NCI-H345 treated with DMSO at 0.1 percent for 48 hours (cell line): ENCODE results near the gene CDKL1.
"Not testable (repeated sequence)": the region's sequence is repeated elsewhere in the genome, so short reads cannot be mapped to it uniquely, and the experiment has no call there.

ENCODE experiments used
- DNase-seq: peaks from one replicate; lab custom pipeline; 2025; ENCODE audit not compliant: unreplicated experiment; lab: John Stamatoyannopoulos, UW

The CDKL1 gene

DNA sequence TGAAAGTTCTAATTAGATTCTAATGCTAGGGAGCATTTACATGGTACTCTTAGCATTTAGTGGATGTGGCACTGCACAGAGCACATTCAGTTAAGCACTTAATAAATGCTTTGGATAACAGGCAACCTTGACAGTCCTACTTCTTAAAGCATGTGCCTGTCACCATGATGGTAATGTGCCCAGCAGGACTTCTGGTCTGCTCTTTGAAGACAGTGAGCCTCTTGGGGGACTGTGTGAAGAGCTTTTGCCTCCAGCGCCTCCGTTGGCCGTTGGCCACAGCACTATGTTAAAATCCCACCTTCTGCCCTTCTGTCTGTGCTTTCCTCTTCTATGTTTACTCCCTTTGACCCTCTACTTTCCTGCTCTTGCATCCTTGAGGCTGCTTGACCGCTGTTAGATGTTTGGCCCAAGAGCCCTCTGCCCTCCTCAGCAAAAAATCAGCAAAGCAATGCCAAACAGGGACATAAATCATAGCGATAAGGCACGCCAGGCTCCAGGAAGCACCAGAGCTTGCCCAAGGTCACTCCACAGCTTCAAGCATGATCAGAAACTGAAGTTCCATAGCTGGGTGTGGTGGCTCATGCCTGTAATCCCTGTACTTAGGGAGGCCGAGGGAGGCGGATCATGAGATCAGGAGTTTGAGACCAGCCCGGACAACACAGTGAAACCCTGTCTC lies 8.3 kb downstream of the CDKL1 start:
- DNase-seq, result no peak

DNA sequence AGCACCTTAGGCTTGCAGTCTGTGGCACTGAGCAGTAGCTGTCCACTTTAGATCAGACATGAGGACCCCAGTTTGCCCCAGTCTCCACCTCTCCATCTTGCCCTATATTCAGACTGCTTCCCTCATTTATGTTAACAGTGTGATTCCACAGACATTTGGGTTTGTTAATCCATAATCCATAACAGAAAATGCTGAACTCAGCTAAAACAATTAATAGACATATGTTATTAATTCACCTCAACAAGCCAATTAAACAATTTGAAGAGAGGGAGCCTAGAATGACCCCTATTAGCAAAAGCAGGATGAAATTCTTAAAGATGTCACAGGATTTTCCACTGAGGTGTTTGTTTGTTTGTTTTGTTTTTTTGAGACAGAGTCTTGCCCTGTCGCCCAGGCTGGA lies 9.1 kb downstream of the CDKL1 start:
- no peak for DNase-seq

DNA sequence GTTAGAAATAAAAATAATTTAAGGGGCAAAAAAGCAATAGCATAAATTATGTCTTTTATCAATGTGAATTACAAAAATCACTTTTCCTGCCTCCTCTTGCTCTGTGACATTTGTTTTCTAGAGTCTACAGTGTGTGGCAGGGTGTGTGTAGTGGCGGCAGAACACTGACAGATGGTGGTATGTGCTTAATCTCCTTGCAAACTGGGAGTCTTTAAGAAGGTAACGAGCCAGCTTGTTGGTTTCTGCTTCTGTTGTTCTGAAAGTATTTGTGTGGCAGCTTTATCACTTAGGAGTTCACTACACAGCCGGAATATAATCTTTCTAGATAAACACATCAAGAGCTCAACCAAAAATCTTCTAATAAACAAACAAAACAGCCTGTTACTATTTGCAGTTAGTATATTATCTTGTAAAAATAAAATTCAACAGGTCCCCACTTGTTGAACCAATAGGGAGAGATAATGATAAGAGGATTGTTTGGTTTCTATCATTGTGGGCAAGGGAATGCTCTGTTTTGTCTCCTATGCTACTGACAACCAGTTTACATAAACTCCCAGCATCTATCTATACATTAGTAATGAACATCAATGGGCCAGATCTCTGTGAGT lies 13.0 kb downstream of the CDKL1 start:
- no peak for DNase-seq

DNA sequence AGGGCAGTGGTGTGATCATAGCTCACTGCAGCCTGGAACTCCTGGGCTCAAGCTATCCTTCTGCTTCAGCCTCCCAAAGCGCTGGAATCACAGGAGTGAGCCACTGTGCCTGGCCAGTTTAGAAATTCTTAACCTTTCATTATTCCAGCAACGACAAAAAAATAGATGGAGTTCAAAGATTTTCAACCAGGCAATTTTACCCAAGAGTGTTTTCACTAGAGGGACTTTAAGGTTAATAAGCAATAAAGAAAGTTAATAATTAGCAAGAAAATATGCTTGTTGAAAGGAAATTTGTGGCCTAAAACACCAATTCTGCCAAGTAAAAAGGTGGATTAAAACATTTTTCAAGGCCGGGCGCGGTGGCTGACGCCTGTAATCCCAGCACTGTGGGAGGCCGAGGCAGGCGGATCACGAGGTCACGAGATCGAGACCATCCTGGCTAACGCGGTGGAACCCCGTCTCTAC lies 14.8 kb downstream of the CDKL1 start:
- no peak for DNase-seq

DNA sequence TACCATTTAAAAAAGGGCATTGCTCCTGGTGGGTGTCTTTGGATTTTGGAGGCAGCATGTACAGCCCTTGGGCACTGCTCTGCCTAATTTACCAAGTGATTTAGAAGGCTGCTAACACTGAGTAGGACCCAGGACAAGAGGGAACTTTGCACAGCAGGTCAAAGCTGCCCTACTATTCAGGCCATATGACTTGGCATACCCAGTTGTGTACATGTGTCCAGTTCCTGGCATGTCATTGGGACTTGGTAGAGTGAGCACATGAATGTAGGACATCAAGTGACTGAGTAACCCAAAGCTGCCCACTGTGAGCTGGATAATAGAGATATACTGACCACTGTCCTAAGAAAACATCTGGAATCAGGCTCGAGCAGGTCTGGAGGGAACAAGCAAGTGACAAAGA lies 15.7 kb downstream of the CDKL1 start:
- DNase-seq, result no peak

DNA sequence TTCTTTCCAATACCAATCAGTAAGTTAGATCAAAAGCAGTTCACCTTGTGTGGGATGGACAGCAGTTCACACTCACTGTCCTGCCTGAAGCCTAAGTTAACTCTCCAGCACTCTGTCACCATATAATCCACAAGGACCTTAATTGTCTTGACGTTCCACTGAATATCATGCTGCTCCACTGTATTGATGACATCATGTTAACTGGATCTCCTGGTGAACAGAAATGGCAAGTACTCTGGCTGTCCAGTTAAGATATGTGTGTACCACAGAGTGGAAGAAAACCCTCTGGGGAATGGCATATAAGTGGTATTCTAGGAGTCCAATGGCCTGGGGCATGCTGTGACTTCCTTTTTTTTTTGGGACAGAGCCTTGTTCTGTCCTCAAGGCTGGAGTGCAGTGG lies 16.2 kb downstream of the CDKL1 start:
- DNase-seq, result no peak

DNA sequence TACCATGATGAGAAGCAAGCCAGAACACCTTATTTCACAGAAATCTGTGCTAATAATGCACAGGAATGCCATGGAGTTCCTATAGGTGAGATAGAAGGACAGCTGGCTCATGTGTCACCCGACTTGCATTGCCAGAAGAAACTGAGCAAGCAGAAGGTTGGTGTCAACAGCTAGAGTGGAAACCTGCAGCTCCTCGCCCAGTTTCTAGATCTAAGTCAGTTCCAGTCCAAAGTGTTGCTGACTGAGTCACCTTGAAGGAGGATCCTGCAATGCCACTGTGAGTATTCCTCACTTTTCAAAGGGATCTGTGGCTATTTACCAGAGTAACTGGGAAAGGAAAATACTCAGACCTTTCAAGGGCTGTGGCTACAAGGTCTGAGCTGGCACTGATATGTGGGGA lies 17.1 kb downstream of the CDKL1 start:
- DNase-seq, result no peak

DNA sequence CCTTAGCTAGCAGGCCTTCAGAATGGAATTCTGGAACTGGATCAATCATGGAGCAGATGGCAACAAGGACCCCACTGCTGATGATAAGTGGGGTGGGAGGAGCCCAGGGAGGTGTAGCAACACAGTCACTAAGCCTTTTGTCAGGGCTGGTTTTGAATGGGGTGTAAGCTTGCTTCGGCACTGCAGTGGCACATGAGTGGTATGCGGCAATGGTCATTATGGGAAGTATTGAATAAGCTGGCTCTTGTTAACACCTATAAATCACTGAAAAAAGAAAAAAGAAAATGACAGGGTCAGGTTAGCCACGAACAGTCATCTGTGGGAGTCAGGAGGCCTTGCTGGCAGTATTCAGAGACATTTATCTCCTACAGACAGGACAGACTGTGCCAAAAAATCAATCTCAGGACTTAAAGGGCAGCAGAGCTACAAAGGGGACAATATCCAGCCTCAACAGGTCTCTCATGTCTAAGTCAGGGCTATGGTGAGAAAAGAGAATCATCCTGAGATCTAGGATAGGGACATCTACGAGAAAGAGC lies 19.1 kb downstream of the CDKL1 start:
- no peak for DNase-seq

DNA sequence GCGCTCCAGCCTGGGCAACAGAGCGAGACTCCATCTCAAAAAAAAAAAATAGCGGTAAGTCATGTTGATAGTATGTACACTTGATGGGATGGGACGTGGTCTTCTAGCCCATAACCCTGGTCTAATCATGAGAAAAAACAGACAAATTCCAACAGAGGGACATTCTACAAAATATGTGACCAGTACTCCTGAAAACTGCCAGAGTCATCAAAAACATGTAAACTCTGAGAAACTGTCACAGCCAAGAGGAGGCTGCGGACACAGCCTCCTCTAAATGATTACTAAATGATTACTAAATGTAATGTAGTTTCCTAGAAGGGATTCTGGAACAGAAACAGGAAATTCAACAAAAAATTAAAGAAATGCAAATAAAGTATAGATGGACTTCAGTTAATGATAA lies 20.9 kb downstream of the CDKL1 start:
- no peak for DNase-seq

DNA sequence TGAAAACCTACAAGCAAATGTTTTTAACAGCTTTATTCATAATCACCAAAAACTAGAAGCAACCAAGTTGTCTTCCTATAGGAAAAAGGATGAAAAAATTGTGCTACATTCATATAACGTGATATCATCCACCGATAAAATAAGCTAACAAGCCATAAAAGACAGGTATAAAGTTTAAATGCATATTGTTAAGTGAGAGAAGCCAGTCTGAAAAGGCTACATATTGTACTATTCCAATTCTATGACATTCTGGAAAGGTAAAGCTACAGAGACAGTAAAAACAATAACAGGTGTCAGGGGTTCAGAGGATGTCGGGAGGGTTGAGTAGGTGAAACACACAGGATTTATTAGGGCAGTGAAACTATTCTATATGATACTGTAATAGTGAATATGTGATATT lies 22.7 kb downstream of the CDKL1 start:
- no peak for DNase-seq

DNA sequence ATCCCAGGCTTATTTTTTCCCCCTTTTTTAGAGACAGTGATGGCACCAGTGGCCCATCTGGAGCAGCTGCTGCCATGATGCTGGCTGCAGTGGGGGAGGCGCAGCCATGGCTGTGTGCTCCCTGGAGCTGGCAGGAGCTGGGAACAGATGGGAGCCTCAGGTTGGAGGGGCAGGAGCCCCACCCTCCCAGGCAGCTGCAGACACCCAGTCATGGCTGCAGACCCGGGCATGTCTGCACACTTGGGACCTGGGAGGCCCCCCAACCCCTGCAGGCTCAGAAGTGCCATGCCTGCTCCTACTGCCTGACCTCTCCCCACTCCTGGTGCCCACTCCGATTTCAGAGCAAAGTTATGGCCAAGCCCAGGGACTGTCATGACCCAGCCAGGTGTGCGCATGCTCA lies 25.1 kb downstream of the CDKL1 start:
- no peak for DNase-seq

DNA sequence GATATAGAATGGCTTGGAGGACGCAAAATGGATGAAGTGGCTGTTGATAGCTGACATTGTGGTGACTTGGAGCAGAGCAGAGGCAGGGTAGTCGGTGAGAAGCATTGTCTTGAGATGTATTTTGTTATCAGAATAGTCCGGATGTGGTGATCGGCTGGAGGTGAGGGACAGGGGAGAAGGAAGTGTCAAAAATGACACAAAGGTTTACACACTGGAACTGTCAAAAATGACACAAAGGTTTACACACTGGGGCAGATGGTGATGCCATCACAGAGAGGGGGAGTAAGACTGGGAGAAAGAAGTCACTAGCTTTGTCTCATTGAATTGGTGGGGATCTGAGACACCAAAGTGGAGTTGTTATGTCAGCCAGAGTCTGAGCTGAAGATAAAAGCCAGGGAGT lies 30.1 kb downstream of the CDKL1 start:
- no peak for DNase-seq

DNA sequence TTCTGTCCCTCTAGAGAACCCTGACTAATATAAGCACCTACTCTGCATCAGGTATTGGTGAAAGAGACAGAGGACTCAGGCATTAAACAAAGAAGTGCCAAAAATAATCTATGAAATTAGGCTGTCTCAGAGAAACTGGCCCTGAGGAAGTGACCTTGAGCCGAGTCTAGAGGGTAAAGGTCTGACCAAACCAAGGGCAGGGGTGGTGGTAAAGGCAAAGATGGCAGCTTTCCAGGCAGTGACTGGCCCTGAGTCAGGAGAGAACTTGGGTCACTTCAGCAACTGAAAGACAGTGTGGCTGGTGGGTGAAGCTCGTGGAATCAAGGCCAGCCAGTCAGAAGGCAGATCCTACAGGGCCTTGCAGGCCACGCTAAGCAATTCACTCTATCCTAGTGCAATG lies 30.6 kb downstream of the CDKL1 start:
- DNase-seq, result no peak

DNA sequence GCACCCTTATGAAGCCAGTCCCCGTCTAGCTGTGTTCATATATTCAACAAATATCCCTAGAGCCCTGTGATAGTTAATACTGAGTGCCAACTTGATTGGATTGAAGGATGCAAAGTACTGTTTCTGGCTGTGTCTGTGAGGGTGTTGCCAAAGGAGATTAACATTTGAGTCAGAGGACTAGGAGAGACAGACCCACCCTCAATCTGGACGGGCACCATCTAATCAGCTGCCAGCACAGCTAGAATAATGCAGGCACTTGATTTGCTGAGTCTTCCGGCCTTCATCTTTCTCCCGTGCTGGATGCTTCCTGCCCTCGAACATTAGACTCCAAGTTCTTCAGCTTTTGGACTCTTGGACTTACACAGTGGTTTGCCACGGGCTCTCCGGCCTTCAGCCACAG lies 31.1 kb downstream of the CDKL1 start:
- not testable (repeated sequence) for DNase-seq

DNA sequence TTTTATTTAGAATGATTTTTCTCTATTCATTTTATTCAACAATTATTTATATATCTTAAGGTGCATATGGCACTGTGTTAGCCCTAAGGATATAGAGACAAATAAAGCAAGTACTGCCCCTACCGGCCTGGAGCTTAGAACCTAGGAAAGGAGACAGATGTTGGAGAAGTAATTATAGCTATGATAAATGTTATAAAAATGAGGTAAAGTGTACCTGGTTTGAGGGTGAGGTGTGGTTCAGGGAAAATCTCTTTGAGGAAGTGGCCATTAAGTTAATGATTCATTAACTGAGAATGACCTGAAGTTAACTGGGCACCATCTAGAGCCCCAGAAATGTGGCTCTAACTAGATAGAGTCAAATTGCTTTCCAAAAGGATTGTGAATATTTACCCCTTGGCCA lies 31.9 kb downstream of the CDKL1 start:
- no peak for DNase-seq

DNA sequence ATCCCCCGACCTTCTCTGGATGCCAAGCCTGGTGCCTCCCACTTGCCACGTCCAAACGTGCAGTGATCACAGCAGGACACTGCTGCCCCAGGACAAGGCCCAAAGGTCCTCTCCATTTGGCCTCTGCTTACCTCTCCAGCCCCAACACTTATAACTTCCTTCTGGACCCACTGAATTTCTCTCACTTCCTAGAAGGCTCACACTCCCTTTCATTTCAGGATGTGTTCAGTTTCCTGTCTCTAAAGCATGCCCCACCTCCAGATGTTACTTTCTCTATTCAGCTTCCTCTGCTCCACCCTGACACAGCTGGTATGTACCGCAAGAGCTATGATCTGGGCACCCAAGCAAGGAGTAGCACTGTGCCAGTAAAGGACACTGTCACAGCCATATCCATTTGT lies 33.0 kb downstream of the CDKL1 start:
- DNase-seq, result no peak

DNA sequence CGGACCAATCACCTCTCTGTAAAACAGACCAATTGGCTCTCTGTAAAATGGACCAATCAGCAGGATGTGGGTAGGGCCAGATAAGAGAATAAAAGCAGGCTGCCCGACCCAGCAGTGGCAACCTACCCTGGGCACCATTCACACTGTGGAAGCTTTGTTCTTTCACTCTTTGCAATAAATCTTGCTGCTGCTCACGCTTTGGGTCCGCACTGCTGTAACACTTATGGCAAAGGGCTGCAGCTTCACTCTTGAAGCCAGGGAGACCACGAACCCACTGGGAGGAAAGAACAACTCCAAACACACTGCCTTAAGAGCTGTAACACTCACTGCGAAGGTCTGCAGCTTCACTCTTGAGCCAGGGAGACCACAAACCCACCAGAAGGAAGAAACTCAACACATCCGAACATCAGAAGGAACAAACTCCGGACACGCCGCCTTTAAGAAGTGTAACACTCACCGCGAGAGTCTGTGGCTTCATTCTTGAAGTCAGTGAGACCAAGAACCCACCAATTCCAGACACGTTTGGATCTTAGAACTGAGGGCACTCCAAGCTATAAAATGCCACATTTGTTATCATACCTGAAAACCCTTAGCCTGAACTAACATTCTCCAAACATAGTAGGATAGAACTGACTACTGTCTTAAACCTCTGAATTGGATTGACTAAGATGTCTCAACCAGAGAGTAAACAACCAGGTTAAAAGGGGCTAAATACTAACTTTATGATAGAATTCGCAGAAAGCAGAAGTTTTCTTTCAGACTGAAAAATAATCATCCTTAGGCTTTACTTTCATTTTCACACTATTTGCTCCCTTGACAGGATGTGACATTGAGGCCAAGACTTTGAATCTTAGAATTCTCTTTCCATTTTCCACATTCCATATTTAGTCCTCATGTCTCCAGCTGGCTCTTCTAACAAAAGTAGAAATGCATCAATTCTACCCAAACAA lies 33.6 kb downstream of the CDKL1 start:
- DNase-seq, result no peak

DNA sequence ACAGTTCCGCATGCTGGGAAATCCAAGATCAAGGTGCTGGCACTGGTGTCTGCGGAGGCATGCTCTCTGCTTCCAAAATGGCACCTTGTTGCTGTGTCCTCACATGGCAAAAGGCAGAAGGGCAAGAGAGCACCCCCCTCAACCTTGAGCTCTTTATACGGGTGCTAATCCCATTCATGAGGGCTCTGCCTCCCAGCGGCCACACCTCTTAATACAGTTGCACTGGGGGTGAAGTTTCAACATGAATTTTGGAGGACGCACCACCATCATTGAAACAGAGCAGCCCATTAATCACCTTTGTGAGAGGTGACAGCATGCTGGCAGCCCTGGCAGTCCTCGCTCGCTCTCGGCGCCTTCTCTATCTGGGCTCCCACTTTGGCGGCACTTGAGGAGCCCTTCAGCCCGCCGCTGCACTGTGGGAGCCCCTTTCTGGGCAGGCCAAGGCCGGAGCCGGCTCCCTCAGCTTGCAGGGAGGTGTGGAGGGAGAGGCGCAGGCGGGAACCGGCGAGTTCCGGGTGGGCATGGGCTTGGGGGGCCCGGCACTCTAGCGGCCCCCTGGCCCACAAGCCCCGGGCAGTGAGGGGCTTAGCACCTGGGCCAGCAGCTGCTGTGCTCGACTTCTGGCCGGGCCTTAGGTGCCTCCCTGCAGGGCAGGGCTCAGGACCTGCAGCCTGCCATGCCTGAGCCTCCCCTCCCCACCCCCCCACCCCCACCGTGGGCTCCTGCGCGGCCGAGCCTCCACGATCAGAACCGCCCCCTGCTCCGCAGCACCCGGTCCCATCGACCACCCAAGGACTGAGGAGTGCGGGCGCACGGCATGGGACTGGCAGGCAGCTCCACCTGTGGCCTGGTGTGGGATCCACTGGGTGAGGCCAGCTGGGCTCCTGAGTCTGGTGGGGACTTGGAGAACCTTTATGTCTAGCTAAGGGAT lies 34.9 kb downstream of the CDKL1 start:
- DNase-seq, result not testable (repeated sequence)

DNA sequence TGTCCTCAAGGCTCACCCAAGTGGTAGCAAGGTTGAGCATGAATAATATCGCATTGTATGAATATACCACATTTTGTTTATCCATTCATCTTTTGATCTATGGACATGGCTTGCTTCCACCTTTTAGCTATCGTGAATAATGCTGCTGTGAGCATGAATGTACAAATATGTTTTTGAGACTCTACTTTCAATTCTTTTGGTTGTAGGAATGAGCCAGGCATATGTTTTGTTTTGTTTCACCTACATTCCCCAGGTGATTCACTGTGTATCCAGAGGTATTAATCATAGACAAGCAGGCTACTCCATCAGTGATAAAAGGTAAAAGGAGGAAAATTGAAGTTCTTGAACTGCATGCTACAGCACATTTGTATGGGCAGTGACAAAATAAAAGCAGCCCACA lies 35.8 kb downstream of the CDKL1 start:
- no peak for DNase-seq

DNA sequence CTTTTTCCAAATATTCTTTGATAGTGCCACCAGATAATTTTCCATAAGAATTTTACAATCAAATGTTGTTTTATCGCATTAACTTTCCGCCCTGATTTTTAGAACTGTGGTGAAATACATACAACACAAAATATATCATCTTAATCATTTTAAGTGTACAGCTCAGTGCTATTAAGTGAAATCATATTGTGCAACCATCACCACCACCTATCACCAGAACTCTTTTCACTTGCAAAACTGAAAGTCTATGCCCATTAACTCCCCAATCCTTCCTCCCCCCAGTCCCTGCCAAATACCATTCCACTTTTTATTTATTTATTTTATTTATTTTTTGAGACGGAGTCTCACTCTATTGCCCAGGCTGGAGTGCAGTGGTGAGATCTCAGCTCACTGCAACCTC lies 36.6 kb downstream of the CDKL1 start:
- no peak for DNase-seq

DNA sequence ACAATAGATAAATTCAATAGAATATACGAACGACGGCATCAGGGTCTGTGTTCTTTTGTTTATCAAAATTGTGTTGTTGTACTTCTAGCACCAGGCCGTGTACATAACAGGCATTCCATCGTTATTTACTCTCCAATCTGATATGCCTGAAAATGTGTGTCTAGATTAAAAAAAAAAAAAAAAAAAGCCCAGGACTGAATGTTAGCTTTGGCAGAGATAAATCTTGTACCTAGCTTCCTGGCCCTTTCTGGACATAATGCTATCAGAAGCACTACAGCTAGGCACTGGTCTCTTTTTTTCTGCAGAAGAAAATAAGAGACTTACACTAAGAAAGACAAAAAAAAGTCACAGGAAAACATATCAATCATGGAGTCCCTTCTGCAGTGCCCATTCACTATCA lies 37.0 kb downstream of the CDKL1 start:
- no peak for DNase-seq
